ENCODE measurements around the gene SLC27A2.

Gene SLC27A2

DNA sequence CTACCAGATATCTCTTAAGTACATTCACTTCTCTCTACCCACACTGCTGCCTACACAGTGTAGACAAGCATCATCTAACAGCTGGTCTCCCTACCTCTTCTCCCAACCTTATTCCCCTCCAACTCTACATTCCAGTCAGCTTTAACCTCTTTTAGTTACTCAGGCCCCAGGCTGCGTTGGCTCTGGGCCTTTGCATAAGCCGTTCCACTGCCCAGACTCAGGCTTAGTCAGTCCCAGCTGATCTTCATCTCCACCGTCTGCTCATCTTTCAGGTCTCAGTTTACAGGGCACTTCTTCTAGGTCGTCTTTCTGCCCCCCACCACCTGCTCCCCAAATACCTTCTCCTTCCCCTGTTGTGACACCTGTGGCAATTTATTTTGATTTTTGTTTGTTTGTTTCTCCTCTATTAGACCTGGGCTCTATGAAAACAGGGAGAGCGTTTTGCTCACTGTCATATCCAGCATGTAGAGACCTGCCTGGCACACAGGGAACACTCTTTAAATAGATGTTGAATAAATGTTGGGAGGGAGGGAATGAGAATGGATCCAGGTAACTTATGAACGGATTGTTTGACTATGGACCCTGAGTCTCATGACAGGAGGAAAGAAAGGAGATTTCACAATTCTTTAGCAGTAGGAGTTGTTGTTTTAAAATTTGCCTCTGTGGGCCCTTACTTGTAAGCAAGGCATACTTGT is 11.1 kb downstream of the SLC27A2 start:
- DNase-seq: no peak

DNA sequence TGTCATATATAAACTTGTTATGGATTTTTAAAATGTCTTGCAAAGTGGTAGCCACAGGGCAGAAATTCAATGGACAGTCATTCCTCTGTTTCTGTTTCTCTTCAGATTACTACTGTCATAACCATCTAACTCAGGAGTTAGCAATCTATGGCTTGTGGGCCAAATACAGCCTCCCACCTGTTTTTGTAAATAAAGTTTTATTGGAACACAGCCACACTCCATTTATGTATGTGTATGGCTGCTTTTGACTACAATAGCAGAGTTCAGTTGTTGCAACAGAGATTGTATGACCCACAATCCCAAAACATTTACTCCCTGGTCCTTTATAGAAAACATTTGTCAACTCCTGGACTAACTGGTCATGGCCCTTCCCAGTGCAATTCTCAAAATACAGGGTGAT is 20.0 kb downstream of the SLC27A2 start:
- DNase-seq: no peak

DNA sequence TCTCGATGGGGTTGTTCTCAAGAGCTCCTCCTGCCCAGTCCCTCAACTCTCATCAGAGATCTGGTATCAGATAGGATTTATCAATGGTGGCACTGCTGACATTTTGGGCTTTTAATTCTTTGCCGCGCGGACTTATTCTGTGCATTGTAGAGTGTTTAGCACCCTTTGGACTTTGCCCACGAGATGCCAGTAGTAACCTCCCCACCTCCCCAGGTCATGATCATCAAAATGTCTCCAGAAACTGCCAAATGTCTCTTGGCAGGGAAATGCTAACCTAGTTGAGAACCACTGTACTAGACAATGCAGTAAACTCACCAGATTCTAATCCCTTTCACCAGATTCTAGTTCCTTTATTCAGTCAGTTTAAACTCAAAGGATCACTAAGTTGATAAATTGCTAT is 24.0 kb downstream of the SLC27A2 start:
- no peak for DNase-seq

DNA sequence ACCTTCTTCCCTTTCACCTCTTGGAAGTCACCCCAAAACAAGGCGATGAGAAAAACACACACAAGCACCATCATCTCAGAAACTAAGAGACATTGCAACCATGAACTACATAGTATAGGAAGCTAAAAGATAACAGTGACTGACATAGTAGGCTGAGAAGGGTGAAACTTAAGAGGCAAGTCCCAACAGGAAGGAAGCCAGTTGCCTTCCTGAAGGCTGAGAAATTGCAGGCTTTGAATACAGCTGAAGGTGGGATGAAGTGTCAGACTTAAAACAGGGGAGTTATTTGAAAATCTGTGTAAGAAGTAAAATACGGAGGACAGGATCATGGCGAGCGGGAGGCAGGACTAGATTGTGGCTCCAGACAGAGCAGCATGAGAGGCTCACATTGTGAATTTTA is 27.8 kb downstream of the SLC27A2 start:
- DNase-seq: no peak

DNA sequence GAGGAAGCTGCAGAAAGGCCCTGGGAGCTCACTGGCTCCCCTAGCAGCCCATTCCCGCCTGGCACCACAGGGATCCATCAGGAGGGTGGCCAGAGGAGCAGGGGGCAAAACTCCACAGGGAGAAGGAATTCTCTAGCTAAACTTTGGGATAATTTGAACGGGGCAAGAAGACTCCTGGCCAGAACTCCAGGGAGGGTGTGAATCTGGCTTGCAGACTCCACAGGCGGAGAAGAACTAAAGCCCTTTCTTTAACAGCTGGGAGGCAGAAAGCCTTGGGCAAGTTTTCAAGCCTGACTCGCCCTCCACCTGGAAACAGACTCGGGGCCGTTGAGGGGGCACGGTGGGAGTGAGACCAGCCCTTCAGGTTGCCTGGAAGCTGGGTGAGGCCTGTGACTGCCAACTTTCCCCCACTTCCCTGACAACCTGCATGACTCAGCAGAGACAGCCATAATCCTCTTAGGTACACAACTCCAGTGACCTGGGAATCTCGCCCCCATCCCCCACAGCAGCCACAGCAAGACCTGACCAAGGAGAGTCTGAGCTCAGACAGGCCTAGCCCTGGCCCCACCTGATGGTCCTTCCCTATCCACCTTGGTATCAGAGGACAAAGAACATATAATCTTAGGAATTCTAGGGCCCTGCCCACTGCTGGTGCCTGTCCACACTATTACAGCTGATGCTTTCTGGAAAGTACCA is 28.6 kb downstream of the SLC27A2 start:
- DNase-seq: no peak

DNA sequence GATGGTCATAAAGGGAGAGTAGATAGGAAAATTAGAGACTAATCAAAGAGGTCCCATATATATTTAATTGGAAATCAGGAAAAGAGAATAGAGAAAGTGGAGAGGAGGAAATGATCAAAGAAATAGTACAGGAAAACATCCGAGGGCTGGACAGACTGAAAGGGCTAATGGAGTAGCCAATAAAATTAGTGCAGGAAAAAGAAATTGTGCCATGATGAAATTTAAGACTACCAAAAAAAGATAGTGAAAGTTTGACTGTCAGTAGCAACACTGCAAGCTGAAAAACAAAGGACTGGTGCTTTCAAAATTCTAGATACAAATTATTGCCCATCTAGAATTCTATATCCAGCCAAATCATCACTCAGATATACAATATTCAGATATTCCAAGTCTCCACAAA is 36.3 kb downstream of the SLC27A2 start:
- DNase-seq: no peak

DNA sequence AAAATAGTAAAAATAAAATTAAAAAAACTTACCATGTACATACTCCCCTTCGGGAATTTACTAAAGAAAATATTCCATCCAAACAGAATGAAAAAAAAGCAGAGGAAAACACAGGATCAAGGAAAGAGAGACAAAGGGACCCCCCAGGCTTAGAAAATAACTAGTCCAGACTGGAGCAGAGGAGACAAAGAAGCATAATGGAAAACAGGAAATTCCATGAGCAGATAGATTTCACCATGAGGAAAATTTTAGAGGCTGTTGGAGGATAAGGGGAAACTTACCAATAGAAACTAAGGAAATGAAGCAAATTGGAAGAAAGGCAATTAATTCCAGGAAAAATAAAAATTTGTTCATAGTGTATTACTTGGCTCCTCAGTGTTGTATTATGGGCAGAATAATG is 36.7 kb downstream of the SLC27A2 start:
- no peak for DNase-seq

DNA sequence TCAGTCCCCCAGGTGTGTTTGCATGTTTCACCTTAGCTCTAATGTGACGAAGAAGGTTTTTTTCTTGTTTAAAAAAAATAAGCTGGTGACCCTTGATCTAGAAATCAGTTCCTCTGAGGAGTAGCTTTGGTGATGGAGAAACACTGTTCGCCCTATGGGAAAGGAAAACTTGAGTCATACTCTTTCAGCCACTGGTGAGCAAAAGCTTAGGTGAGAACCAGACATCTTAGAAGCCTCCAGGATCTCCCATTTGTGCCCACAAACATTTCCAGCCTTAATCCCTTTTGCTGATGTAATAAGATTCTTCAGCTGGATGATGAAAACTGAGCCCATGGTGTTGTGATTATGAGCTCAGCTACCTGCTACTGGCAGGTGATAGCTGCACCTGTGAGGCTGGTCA is 37.8 kb downstream of the SLC27A2 start:
- no peak for DNase-seq

DNA sequence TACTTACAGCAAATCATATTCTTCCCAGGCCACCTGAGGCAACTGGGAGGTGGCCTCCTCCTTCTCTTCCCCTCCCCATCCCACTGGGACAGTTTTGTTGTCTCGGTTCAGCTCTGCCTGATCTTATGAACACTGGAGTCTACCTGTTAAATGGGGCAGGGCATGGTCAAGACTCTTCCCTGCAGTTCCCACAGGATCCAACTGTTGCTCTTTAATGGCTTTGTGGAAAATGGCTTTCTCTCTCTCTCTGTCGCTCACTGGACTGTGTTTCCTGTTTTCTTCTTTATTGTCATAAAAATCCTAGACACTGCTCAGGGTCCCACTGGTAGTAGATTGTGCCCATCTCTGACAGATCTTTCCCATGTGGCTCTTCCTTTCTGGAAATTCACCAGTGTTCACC is 40.2 kb downstream of the SLC27A2 start:
- no peak for DNase-seq

DNA sequence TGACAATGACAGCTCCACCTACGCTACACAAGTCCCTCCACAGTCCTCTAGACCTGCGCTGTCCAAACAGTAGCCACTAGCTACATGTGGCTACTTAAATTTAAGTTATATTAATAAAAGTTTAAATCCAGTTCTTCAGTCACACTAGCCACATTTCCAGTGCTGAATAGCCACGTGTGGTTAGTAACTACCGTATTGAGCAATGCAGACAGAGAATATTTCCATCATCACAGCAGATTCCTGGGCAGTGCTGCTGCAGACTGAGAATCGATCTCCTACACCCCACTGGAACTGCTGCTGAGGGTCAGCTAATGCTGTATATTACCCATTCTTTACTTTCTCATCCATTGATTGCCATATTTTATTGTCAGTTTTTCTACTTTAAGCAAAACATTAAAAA is 42.6 kb downstream of the SLC27A2 start:
- no peak for DNase-seq

DNA sequence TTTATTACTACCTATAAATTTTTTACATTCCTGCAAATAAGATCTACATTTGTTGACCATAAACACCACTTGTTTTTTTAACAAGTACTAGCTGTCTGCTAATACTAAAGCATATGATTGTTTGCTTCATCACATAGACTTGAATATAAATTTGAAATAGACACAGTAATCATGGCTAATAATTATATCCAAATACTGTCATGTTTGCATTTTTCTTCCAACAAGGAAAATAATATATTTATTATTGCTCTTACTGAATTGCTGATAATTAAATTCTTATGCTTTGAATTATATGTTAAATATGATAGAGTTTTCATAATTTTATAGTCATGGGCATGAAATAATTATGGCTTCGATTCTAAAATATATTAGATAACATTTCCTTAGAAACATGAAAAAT is 43.1 kb downstream of the SLC27A2 start:
- no peak for DNase-seq

DNA sequence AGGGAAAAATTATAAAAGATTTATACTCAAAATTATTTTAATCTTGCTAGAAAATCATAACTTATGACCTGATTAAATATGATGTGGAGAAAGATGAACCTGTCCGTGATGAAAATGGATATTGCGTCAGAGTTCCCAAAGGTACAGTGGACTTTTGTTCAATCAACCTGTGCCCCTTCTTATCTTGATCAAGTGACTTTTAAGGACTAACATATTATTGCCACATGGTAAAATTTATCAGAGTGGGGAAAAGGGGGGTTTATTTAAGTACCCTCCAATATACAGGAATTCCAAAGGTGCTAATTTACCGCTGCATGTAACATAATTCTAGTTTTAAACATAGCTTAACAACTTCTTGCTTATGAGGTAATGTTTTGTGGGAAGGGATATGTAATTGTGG is 43.9 kb downstream of the SLC27A2 start:
- no peak for DNase-seq

DNA sequence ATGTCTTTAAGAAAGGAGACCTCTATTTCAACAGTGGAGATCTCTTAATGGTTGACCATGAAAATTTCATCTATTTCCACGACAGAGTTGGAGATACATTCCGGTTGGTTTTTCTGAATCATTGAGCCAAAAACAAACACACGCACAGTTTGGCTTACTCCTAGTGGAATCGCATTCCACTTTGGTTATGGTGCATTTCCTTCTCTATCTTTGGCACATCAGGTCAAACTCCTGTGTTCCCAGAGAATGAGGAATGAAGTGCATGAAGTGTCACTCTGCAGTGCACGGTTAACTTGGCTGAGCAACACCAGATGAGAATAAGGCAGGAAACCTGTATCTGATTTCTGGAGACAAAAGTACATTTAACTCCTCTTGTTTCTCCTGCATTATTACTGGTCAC is 45.1 kb downstream of the SLC27A2 start:
- no peak for DNase-seq

DNA sequence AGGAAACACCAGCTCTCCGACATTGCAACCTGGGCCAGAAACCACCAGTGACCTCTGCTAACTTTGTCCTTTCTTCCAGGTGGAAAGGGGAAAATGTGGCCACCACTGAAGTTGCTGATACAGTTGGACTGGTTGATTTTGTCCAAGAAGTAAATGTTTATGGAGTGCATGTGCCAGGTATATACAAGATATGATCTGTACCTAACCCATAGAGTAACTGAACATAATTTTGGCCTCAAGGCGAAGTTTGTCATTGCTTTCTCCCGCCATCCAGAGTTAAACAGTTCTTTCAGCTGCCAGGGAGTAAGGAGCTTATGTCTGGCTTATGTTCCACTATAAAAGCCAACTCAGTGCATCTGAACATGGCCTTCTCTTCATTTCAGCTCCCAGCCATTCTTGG is 46.9 kb downstream of the SLC27A2 start:
- DNase-seq: no peak

DNA sequence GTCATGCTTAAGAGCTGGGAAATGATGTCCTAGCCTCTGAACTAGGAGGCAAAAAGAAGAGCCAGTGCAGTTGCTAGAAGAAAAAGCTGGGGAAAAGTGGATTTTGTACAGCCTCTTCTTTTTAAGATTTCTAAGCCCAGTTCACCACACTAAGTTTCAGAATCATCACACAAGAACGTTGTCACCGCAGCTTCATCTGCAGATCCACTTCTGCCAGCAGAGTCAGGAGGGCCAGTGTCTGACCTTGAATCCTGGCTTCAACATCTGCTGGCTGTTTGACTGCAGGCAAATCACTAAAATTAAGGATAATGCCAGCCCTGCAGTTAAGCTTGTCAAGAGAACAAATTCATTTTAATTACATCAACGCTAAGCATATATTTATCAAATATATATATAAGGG is 47.3 kb downstream of the SLC27A2 start:
- DNase-seq: no peak

DNA sequence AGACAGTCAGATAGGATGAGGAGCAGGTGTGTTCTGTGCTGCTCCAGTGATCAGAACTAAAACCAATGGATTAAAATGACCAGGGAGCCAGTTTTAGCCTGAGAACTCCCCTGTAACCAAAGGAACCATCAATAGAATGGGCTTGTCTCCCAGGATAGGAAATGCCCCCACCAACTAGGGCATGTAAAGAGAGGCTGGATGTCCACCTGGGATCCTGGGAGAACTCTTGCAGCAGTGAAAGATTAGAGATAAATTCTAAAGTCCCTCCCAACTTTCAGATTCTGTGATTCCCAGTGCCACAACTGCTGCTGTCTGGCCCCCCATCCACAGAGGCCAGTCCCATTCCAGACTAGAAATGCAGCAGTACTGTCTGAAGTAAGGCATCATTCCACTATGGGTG is 49.8 kb downstream of the SLC27A2 start:
- no peak for DNase-seq

DNA sequence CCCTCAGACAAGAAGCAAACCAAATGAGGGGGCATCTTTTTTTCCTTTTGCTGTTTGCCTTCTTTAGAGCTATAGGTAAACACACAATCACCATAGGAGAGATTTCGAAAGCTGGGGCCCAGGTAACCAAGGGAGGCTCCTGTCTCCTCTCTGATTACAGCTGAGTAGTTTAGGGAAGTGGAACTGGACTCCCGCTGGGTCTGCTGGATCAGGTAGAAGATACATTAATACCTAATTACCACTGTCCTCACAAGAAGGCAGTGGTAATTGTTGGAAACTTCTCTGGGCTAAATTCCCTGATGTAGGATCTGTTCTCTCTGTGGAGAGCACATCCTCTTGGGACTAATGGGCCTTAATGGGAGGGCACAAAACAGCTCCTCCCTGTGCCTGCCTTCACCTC is 50.8 kb downstream of the SLC27A2 start:
- DNase-seq: no peak

DNA sequence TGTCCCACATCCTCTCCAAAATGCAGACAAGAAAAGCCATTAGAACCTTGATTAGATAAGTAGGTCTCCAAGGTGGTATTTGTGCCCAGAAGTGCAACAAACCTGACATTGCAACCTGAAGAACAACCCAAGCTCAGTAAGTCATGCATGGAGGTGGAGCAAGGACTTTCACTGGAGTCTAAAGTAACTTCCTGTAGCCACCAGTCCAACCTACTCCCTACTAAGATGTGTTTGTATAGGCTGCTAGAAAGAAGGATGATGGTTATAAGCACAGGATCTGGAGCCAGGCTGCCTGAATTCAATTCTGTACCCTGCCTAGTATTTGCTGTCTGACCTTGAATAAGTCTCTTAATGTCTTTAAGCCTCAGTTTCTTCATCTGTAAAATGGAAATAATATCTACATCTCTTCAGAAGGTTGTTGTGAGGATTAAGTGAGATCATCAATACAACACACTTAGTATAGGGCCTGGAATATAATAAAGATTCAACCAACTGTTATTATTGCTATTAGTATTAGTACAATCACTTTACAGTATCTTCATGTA is 51.3 kb downstream of the SLC27A2 start:
- DNase-seq: no peak

DNA sequence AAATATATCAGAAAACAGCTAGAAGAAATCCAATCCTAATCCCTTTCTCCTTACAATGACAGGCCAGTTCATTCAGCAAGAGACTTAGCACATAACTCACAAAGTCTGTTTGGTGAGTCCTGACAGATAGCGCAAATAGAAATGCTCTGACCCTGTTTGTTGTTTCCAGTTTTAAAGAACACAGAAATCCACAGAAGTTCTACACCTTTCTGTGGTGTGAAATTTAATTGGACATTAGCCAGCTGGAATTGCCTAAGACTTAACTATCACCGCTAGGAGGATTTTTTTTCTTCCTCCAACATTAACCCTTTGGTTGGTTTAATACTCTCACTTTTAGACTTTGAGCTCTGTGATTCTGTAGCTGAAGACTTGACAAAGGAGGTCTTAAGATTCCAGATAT is 52.8 kb downstream of the SLC27A2 start:
- DNase-seq: no peak

DNA sequence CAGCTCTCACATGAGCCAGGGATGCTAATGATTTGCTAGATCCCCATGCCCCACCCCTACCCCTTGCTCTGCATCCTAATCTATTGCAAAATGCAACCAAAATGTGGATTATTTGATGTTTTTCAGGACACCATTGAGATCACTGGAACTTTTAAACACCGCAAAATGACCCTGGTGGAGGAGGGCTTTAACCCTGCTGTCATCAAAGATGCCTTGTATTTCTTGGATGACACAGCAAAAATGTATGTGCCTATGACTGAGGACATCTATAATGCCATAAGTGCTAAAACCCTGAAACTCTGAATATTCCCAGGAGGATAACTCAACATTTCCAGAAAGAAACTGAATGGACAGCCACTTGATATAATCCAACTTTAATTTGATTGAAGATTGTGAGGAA is 53.8 kb downstream of the SLC27A2 start:
- DNase-seq: no peak

DNA sequence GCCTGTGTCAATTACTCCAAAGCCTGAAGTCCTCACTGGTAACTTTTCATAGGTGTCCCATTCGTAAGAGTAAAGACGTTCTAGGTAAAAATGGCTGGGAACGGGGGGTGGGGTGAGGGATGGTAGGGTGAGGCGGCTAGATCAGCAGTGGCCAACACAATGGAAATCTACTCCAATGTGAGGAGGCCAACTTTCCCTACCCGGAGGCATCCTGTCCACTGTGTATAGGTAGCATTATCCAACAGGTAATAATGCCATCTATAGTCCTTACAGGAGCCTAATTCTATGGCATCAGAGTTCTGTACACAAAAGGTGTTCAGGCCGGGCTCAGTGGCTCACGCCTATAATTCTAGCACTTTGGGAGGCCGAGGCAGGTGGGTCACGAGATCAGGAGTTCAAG is 54.4 kb downstream of the SLC27A2 start:
- no peak for DNase-seq

DNA sequence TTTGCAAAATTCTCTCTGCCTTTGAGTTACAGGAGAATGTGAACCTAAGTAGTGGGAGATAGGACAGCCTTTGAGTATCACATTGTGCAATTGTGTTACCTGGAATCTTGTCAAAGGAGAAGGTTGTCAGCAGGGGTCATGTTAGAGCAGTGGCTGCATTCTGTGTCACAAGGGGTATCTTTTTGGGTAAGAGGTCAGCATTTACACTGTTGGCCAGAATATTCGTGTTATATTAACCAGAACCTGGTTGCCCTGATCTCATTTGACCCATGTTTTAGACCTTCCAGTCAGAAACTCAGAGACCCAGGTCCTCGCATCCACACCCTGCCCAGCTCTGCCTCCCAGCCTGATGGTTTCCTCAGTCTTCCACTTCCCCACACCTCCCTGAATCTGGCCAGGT is 56.3 kb downstream of the SLC27A2 start:
- no peak for DNase-seq

DNA sequence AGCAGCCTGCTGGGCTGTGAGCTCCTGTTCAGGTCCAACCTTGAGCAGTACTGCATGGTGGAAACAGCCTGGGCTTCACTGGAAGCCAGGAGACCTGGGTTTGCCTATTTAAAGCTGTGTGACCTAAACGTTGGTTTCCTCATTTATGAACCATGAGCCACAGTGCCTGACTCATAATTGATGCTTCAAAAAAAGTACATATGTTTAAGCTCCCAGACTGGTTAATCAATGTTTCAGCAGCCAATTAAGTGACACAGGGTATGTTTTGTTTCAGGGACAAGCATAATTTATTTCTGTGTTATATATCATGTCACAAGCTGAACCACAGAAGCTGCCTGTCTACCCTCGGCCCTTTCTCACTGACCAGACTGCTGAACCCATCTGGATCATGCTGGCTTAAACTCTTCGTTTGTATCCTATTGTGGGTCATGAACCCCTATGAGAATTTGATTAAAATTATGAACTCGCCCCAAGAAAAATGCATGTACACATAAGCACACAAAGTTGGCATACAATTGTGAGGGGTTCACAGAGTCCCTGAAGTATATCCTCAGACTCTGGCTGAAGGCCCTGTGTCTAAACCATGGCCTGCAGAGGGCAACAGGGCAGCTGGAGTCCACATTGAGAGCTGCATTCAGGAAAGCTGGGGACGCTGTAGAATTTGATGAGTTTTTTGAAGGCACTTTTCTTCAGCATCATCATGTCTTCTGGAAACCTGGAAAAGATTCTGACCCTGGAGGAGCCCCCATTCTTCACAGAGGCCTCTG is 59.9 kb downstream of the SLC27A2 start:
- no peak for DNase-seq

DNA sequence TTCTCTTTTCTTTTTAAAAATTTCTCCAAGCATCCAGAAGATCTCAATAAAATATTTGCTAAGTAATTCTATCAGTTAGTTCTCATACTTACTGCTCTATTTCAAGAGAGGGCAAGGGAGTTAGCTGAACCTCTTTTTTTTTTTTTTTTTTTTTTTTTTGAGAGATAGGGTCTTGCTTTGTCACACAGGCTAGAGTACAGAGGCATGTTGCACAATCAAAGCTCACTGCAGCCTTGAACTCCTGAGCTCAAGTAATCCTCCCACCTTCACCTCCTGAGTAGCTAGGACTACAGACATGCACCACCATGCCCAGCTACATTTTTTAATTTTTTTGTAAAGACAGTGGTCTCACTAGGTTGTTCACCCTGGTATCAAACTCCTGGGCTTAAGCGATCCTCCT is 62.2 kb downstream of the SLC27A2 start:
- DNase-seq: no peak
